ENCODE data around the gene CCDC142. TPM values are rescaled to one million over a fixed set of nuclear protein-coding genes. Genes with fewer than 3 reads are reported as not detected.
"Not testable (repeated sequence)": the region's sequence is repeated elsewhere in the genome, so short reads cannot be mapped to it uniquely, and the experiment has no call there.

CCDC142 gene
- total RNA-seq, 6 experiments from 2014 or later = 5.9 to 15.4 (median 11.2) TPM

GRCh38 chr2:74444498-74445318, 38.1 kb downstream of the CCDC142 start:
- H3K36me3 ChIP-seq = no peaks in the 10 kb centered on the region
- intact Hi-C loops (cut with DNase I) = no loop called here
- ATAC-seq (no peak), DNase-seq (no peak)
- no peak for TF ChIP-seq POLR2A (IDR thresholded peaks at IDR 0.05)
- TF ChIP-seq CTCF (IDR thresholded peaks at IDR 0.05) = no peak
- no peaks in the 10 kb centered on the region for H3K27me3 ChIP-seq
- no peak overlapping the region for H3K4me3 ChIP-seq
- 12% methylated on average over 5 of the region's 5 CpGs for WGBS (ENCODE audit: insufficient coverage, low coverage, low lambda C conversion rate, missing lambda C conversion rate)
- peak overlapping the region; percentile 52 to 94 (median 55) for H3K27ac ChIP-seq
- no peaks in the 10 kb centered on the region for H3K9me3 ChIP-seq
- H3K4me1 ChIP-seq = peaks cover 0 to 63% (median 27%) of the 10 kb centered on the region in 4 donors

- ATAC-seq; H3K9me3 ChIP-seq; H3K36me3 ChIP-seq; intact Hi-C loops (cut with DNase I); DNase-seq; H3K27me3 ChIP-seq: not testable (repeated sequence)
- peak overlapping the region in 2 of 3 donors; percentile 67 to 79 for H3K4me3 ChIP-seq
- 56% methylated on average over 8 of the region's 16 CpGs for WGBS (ENCODE audit: insufficient coverage, low coverage, low lambda C conversion rate, missing lambda C conversion rate)
- H3K27ac ChIP-seq = peak overlapping the region; percentile 72 to 94 (median 91)
- H3K4me1 ChIP-seq = peaks cover 0 to 74% (median 30%) of the 10 kb centered on the region in 4 donors
Observed at GRCh38 chr2:74442483-74443297, 40.1 kb downstream of the CCDC142 start.

GRCh38 chr2:74441690-74442482, 40.9 kb downstream of the CCDC142 start, which contains the start of gene RTKN:
Gene RTKN (minus strand): TSS chr2:74441937. CDS start chr2:74441816, 121 bp downstream.
- WGBS (ENCODE audit: insufficient coverage, low coverage, low lambda C conversion rate, missing lambda C conversion rate) = 7% methylated on average over 10 of the region's 75 CpGs

GRCh38 chr2:74441170-74441689, 41.6 kb downstream of the CCDC142 start:
- Histone ChIP-seq H3K27ac (peak overlapping the region; percentile 72 to 94 (median 91)), H3K4me1 (peaks cover 0 to 64% (median 25%) of the 10 kb centered on the region in 4 donors), H3K9me3 (no peaks in the 10 kb centered on the region), H3K27me3 (no peaks in the 10 kb centered on the region), H3K36me3 (no peaks in the 10 kb centered on the region), H3K4me3 (peak overlapping the region; percentile 67 to 79 (median 67))
- ATAC-seq (peak in 3 of 4 donors; percentile 0 to 2 (median 1)), DNase-seq (no peak)
- WGBS (ENCODE audit: insufficient coverage, low coverage, low lambda C conversion rate, missing lambda C conversion rate) = 29% methylated on average over 12 of the region's 33 CpGs
- intact Hi-C loops (cut with DNase I) = no loop called here
- no peak for TF ChIP-seq POLR2A (IDR thresholded peaks at IDR 0.05)
- no peak for TF ChIP-seq CTCF (IDR thresholded peaks at IDR 0.05)

More at GRCh38 chr2:74441690-74442482, 40.9 kb downstream of the CCDC142 start, which contains the start of gene RTKN:
- Histone ChIP-seq H3K36me3 (no peaks in the 10 kb centered on the region), H3K27ac (peak within 1 kb of the TSS; percentile 72 to 94 (median 91)), H3K4me1 (peaks cover 0 to 71% (median 28%) of the 10 kb centered on the region in 4 donors), H3K4me3 (peak within 1 kb of the TSS; percentile 67 to 79 (median 67)), H3K9me3 (no peaks in the 10 kb centered on the region), H3K27me3 (no peaks in the 10 kb centered on the region)
- intact Hi-C loops (cut with DNase I) = no loop called here
- ATAC-seq (peak; percentile 65 to 78 (median 70)), DNase-seq (peak; percentile 87 to 90 (median 89))
- TF ChIP-seq CTCF (IDR thresholded peaks at IDR 0.05) = peak in 1 of 4 donors; percentile 21
- TF ChIP-seq POLR2A (IDR thresholded peaks at IDR 0.05) = peak; percentile 86
